Anterior cingulate cortex (tissue), 58 donors: Measurements from ENCODE around the gene PLEKHG2.

Experiments
- DNase-seq, 58 donors: peaks; one replicate each; lab custom pipeline; 2025; lab: John Stamatoyannopoulos, UW

Gene PLEKHG2

GRCh38 chr19:39382991-39383828 lies 29.3 kb upstream of the PLEKHG2 start:
- no peak for DNase-seq

- DNase-seq, result no peak
These were observed 27.5 kb upstream of the PLEKHG2 start for GRCh38 chr19:39384839-39385568.

- peak in 1 of 58 donors; percentile 23 for DNase-seq
These were observed 26.6 kb upstream of the PLEKHG2 start for GRCh38 chr19:39385629-39386411.

- DNase-seq, result no peak
These were observed 25.9 kb upstream of the PLEKHG2 start for GRCh38 chr19:39386557-39386956.

- DNase-seq, result no peak
These were observed 23.8 kb upstream of the PLEKHG2 start for GRCh38 chr19:39388657-39389056.

GRCh38 chr19:39389631-39390414 lies 22.6 kb upstream of the PLEKHG2 start:
- DNase-seq, result no peak

- no peak for DNase-seq
These were observed 22.1 kb upstream of the PLEKHG2 start for GRCh38 chr19:39390451-39390750.

- peak; percentile 71 to 100 (median 97) for DNase-seq
These were observed 21.6 kb upstream of the PLEKHG2 start, which contains the start of the genes MED29 and PAF1 for GRCh38 chr19:39390751-39391437. TSS of gene MED29 (plus strand) at chr19:39391378. CDS start at chr19:39391423, 45 bp downstream. TSS of gene PAF1 (minus strand) at chr19:39391106. CDS start at chr19:39390864, 242 bp downstream.

- peak in 52 of 58 donors; percentile 21 to 84 (median 63) for DNase-seq
These were observed 14.8 kb upstream of the PLEKHG2 start for GRCh38 chr19:39397360-39398296.

- peak in 23 of 58 donors; percentile 7 to 61 (median 26) for DNase-seq
These were observed 14.1 kb upstream of the PLEKHG2 start for GRCh38 chr19:39398297-39398864.

- DNase-seq, result no peak
These were observed 12.8 kb upstream of the PLEKHG2 start for GRCh38 chr19:39399668-39400050.

- DNase-seq, result no peak
These were observed 12.4 kb upstream of the PLEKHG2 start for GRCh38 chr19:39400061-39400460.

GRCh38 chr19:39401070-39401548 lies 11.4 kb upstream of the PLEKHG2 start:
- DNase-seq, result no peak

GRCh38 chr19:39401549-39402345 lies 10.7 kb upstream of the PLEKHG2 start:
- peak in 10 of 58 donors; percentile 9 to 66 (median 30) for DNase-seq

GRCh38 chr19:39402346-39403300 lies 9.8 kb upstream of the PLEKHG2 start:
- peak in 54 of 58 donors; percentile 15 to 87 (median 60) for DNase-seq
